ENCODE data around the gene CEP112.

- no peak for TF ChIP-seq POLR2A (IDR thresholded peaks at IDR 0.05; ENCODE audit: low read length)
- no peak for TF ChIP-seq GATA1 (IDR thresholded peaks at IDR 0.05; ENCODE audit: low read depth, low read length)
Measured at GRCh38 chr17:65998675-65999074, 193.3 kb downstream of the CEP112 start.

Data from erythroblast (primary cell).